NB4 (cell line): ENCODE results near the gene MMD2.

Experiments used
- CTCF ChIP-seq: IDR thresholded peaks from one replicate; pipeline ENCODE4 v1.5.1; 2012; ENCODE audit warnings: low read depth, low read length
- MAX ChIP-seq: IDR thresholded peaks from 2 replicates; pipeline ENCODE4 v1.6.1; 2011; ENCODE audit warnings: low read depth, low read length
- POLR2A ChIP-seq: IDR thresholded peaks from 2 replicates; pipeline ENCODE4 v1.6.1; 2011; ENCODE audit warnings: mild to moderate bottlenecking; ENCODE audit not compliant: insufficient read length; ENCODE audit errors: extremely low read depth

- TF ChIP-seq CTCF, result no peak
- TF ChIP-seq POLR2A, result no peak
- no peak for TF ChIP-seq MAX
These were observed 42.0 kb upstream of the MMD2 start for GRCh38 chr7:5001003-5001402.
